HG03064 (cell line): ENCODE data around the gene NLRP4.

Experiments used
- ATAC-seq: cut with Tn5 transposase; IDR thresholded peaks from one replicate; pipeline ENCODE4 v1.9.1; 2021; ENCODE audit warnings: low read depth; ENCODE audit not compliant: unreplicated experiment

The NLRP4 gene

DNA sequence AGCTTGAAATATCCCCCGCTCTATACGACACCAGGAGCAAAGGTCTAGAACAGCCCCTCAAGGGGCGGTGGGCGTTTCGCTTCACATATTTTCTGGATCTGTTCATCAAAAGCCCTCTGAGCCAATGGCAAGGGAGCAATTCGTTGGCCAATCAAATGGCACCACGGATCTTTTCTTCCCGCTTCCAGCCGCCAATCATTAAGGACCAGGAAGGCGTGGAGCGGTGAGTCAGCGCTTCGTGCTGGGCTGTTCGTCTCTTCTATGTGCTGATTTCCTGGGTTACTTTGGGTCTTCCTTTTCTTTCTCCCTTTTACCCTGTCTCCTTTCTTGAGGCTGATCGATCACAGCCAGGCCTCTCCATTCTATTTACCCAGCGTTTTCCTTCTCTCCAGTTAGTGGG, at the start of gene NLRP4:
Gene NLRP4 (plus strand): TSS at position 201 of the 400 bp plus-strand sequence. CDS start 15,541 bp downstream, outside the sequence.
- no peak for ATAC-seq

- no peak for ATAC-seq
Observed at GRCh38 chr19:55795021-55795420, 41.3 kb upstream of the NLRP4 start.

- ATAC-seq = no peak
Observed at GRCh38 chr19:55801416-55801815, 34.9 kb upstream of the NLRP4 start.

- ATAC-seq = no peak
Observed at GRCh38 chr19:55802281-55802680, 34.1 kb upstream of the NLRP4 start.

GRCh38 chr19:55809381-55810058, 26.8 kb upstream of the NLRP4 start:
- ATAC-seq = no peak

DNA sequence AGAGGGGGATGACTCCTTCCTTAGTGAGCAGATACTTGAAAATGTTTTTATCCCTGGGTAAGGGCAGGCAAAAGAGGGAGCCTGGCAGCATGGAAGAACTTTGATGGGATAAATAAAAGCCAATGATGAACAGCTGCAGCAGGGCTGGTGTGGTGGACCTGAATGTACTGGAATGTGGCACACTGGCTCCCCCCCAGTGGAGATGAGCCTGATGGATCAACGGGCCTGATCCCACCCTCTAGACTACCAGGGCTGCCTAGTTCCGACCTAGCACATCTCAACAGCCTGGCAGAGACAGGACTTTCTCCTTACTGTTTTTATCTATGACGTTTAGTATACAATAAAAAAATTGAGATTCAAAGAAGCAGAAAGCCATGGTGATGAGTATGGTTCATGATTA, 25.0 kb upstream of the NLRP4 start:
- no peak for ATAC-seq

GRCh38 chr19:55812449-55812848, 23.9 kb upstream of the NLRP4 start:
- ATAC-seq = no peak

GRCh38 chr19:55813906-55814305, 22.4 kb upstream of the NLRP4 start:
- no peak for ATAC-seq

DNA sequence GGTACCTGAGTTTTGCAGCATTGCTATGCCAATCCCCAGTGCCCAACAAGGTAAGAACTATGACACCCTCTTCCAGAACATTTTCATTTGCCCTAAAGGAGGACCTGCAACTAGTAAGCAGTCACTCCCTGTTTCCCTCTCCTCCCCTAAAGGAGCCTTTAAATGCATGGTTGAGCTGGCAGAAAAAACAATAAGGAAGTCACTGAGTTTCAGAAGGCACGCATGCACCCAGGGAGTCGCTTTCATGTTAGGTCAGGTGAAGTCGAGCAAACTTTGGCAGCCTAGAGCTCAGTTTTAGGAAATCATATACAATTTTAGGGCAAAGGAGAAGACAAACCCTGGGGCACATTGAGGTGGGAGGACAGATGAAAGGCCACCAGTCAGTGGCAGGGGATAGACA, 16.3 kb upstream of the NLRP4 start:
- ATAC-seq = no peak

GRCh38 chr19:55830656-55831055, 5.7 kb upstream of the NLRP4 start:
- ATAC-seq = no peak

- no peak for ATAC-seq
Observed at GRCh38 chr19:55831846-55832245, 4.5 kb upstream of the NLRP4 start, which contains the start of gene NLRP11. Gene NLRP11, minus strand, starts transcription at chr19:55831999. Its CDS starts 13,825 bp downstream, at chr19:55818174.

DNA sequence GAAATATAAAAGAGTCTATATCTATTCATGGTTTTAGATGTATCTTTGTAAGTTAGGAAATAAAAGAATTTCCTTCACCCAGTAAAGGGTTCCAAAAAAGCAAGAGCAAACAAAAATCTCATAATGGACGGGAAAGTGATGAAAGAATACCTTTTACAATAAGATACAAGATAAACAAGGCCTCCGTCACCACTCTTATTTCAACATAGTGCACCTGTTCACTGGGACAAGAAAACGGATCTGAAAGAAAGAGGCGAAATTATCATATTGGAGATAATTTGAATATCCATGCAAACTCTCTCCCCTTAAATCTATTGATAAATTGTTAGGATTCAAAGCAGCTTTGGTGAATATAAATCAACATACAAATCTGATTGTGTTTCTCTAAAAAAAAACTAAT, 3.7 kb upstream of the NLRP4 start:
- ATAC-seq = no peak

- no peak for ATAC-seq
Observed at GRCh38 chr19:55838251-55838650, 1.9 kb downstream of the NLRP4 start.

GRCh38 chr19:55838906-55839305, 2.6 kb downstream of the NLRP4 start:
- ATAC-seq = no peak

GRCh38 chr19:55855160-55855559, 18.8 kb downstream of the NLRP4 start:
- ATAC-seq = no peak

- no peak for ATAC-seq
Observed at GRCh38 chr19:55857149-55857548, 20.8 kb downstream of the NLRP4 start.

- no peak for ATAC-seq
Observed at GRCh38 chr19:55857974-55858373, 21.6 kb downstream of the NLRP4 start.

- ATAC-seq = no peak
Observed at GRCh38 chr19:55858401-55858800, 22.1 kb downstream of the NLRP4 start.

GRCh38 chr19:55858969-55859368, 22.6 kb downstream of the NLRP4 start:
- ATAC-seq = no peak

DNA sequence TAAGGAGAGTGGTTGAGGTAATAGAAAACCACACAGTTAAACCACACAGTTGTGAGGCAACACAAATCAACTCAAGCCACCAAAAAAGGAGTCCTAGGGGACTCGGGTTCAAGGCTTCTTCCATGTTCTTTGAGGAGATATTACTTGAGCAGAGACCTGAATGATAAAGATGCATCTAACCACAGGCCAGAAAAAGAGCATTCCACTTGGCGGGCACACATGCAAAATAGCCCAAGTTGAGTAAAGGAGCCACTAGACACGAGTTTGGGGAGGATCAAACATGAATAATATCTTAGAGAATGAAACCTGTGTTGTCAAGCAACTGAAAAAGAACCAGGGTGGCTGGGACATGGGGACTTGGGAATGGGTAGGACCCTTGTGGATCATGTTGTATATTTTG, 30.2 kb downstream of the NLRP4 start:
- no peak for ATAC-seq

GRCh38 chr19:55867101-55867500, 30.8 kb downstream of the NLRP4 start:
- ATAC-seq = no peak

DNA sequence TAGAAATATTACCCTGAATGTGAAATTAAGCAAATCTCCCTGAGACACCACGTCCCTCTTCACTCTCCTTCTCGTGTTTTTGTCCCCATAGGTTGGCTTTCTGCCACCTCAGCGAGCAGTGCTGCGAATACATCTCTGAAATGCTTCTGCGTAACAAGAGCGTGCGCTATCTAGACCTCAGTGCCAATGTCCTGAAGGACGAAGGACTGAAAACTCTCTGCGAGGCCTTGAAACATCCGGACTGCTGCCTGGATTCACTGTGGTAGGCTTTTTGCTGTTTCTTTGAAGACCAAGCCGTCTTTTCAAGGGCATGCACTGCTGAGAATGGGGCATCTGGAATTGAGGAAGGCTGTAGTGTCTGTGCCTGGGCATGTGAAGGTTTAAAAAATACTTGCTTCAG, 34.4 kb downstream of the NLRP4 start:
- no peak for ATAC-seq

- ATAC-seq = no peak
Observed at GRCh38 chr19:55877211-55877610, 40.9 kb downstream of the NLRP4 start.
